ENCODE measurements around the gene FCGR1A.
"Not testable (repeated sequence)": the region's sequence is repeated elsewhere in the genome, so short reads cannot be mapped to it uniquely, and the experiment has no call there.

- not testable (repeated sequence) for TF ChIP-seq EZH2, CTCF, EZH2phosphoT487 (IDR thresholded peaks at IDR 0.05)
Measured at GRCh38 chr1:149812893-149813801, 30.7 kb downstream of the FCGR1A start.
